DLD1 (cell line): ENCODE data around the gene WNT5A.

ENCODE experiments used
- in situ Hi-C: cut with HindIII; loops from 2 replicates; pipeline ENCODE4 v1.10.0; 2017; ENCODE audit warnings: low sequenced_read_pairs

Gene WNT5A

DNA sequence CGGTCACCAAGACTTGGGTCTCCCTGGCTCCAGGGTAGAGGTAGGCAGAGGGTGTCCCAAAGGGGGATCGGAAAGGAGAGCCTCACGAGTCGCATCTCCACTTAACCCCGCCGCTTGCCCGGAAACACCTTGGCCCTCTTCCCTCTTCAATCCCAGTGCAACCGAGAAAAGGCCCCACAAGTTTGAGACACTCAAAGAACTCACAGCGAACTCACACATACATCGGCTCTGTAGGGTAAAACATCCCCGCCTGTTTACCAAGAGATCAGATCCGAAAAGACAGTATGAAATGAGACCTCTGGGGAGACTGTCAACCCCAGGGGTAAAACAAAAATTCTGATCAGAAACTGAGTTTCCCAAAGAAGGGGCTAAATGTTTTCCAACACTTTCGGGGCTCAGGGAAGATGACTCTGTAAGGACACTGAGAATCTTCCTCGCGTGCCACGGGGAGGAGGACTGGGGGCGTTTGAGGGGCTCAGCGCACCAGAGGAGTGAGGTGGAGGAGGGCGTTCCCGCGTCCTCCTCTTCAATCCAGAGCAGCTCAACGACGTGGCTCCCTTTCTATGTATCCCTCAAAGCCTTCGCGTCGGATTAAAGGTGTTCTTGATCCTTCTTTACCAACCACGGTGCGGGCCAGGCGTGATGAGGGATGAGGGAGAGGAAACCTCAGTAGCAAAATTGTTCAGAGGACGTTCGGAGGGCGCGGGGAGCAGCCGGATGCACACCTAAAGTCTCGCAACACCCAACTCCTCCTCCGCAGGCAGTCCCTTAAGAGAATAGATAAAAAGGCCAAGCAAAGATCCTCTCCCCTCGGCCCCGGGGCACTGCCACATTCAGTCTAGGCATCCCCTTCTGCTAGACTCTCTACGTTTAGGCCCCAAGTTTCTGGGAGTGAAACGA lies 3.7 kb downstream of the WNT5A start:
- in situ Hi-C loops, result loop anchor here (10.0 to 25.0 kb wide), 2 partner anchors 254 to 441 kb away; no protein-coding TSS in a partner anchor

- in situ Hi-C loops, result loop anchor here (10.0 to 25.0 kb wide), 2 partner anchors 255 to 442 kb away; no protein-coding TSS in a partner anchor
These were observed 4.5 kb downstream of the WNT5A start for GRCh38 chr3:55482496-55483195.

DNA sequence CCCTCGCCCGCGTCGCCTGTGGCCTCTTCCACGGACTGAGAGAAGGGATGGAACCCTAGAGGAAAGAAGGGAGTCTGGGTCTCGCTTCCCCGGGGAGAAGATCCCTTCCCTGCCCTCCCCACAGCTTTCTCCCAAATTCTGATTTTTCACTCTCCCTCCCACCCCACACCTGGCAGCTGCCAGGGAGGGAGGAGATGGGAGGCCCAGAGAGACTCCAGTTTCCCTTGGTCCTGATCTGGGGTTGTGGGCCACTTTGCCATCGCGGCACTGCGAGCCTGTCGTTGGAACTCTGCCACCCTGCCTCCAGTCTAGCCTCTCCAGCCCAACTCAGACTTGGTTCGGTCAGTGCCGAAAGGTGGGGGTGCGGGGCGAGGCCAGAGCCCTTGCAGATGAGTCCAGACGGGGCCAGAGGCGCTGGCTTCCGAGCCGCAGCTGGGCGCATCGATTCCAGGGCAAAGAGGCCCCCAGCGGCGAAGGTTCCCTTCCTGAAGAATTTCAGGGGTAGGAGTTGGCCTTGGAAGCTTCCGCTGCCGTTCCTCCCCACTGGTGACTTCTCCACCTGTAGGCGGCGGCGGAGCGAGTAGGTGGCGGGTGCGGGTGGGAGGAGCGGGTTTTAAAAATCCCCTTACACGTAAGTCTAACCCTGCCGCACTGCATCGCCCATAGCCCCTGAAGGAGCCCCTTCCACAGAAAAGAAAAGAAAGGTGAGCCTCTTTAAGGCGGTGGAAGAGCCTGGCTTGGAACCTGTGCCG lies 5.2 kb downstream of the WNT5A start:
- in situ Hi-C loops, result loop anchor here (10.0 to 25.0 kb wide), 2 partner anchors 255 to 443 kb away; no protein-coding TSS in a partner anchor

GRCh38 chr3:55480911-55481743 lies 6.0 kb downstream of the WNT5A start:
- in situ Hi-C loops, result loop anchor here (10.0 to 25.0 kb wide), 2 partner anchors 256 to 444 kb away; no protein-coding TSS in a partner anchor

- in situ Hi-C loops, result loop anchor here (25.0 kb wide), 1 partner anchor 260 kb away; no protein-coding TSS in a partner anchor
These were observed 9.5 kb downstream of the WNT5A start for GRCh38 chr3:55477306-55478303.

GRCh38 chr3:55476515-55476914 lies 10.6 kb downstream of the WNT5A start:
- in situ Hi-C loops, result loop anchor here (25.0 kb wide), 1 partner anchor 261 kb away; no protein-coding TSS in a partner anchor

DNA sequence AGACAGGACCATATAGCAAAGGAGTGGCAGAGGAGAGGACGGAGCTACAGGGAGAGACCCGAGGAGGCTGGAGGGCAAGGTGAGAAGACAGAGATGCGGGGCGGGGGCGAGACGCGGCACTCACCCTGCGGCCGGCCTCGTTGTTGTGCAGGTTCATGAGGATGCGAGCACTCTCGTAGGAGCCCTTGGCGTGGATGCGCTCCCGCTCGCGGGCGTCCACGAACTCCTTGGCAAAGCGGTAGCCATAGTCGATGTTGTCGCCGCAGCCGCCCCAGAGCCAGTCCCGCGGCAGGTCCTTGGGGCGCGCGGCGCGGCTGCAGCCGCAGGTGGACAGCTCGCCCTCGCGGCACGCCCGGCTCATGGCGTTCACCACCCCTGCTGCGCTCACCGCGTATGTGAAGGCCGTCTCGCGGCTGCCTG lies 12.9 kb downstream of the WNT5A start:
- in situ Hi-C loops, result no loop called here

DNA sequence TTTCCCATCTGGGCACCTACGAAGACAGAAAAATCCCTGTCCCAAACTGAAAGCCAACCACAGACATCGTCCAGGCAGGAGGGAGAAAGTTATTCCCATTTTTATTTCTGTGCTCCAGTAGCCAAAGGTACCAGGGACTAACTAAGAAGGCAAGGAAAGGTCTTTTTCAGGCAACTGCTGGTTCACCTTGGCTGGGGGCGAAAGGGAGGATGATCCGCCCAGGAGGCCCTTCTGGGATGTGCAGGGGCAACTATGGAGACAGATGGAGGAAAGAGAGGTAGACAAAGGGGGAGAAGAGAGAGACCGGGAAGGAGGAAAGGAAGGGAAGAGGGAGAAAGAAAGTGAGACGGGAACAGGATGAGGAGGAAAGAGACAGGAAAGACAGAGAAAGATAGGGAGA lies 13.3 kb downstream of the WNT5A start:
- in situ Hi-C loops, result no loop called here

GRCh38 chr3:55471522-55472280 lies 15.4 kb downstream of the WNT5A start:
- in situ Hi-C loops, result no loop called here

- in situ Hi-C loops, result no loop called here
These were observed 16.0 kb downstream of the WNT5A start for GRCh38 chr3:55471084-55471483.

GRCh38 chr3:55469957-55470526 lies 17.1 kb downstream of the WNT5A start:
- in situ Hi-C loops, result no loop called here

- in situ Hi-C loops, result no loop called here
These were observed 18.9 kb downstream of the WNT5A start for GRCh38 chr3:55468251-55468650.

DNA sequence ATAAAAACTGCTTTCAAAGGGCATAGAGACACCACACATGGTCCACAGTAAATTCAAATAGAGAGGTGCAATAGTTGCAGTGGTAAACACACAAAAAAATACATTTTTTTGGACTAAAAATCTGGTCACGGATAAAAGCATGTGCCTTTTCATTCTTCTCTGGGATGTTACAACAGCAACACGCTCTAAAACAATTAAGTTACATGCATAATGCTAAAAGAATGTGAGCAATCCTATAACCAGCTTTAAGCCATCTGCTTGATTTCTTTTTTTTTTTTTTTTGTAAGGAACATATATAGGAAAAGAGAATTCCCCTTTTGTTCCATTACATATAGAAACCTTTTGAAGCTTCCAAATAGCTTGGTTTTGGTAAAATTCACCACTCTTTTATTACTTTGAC lies 20.0 kb downstream of the WNT5A start:
- in situ Hi-C loops, result no loop called here

GRCh38 chr3:55466526-55466925 lies 20.6 kb downstream of the WNT5A start:
- in situ Hi-C loops, result no loop called here

DNA sequence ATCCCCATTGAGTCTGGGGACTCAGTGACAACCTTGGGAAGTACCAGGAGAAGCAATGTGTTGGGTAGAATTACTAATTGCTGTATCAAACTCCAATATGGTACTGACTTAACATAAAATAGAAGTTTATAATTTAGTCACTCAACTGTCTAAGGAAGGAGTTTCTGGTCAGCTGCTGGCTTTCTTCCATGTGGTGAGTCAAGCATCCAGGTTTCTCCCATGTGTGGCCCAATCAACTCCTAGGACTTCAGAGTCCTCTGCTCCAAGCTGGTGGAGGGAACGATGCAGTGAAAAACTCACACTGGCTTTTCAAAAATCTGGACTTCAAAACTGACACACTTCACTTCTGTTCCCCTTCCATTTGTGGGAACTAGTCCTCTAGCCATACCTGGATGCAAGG lies 25.2 kb downstream of the WNT5A start:
- in situ Hi-C loops, result no loop called here

GRCh38 chr3:55459838-55460237 lies 27.3 kb downstream of the WNT5A start:
- in situ Hi-C loops, result no loop called here

- in situ Hi-C loops, result no loop called here
These were observed 28.8 kb downstream of the WNT5A start for GRCh38 chr3:55458181-55458790.
